Mesodermal cell (in vitro differentiated cells): ENCODE data around the gene CCDC88C.

Source experiments
- H3K27ac ChIP-seq: 2 replicates; pipeline ENCODE4 v1.7.0; 2013; ENCODE audit warnings: mild to moderate bottlenecking, low read depth, low read length, moderate library complexity; ENCODE audit not compliant: severe bottlenecking
- H3K36me3 ChIP-seq: 2 replicates; pipeline ENCODE4 v1.7.1; 2013; ENCODE audit warnings: mild to moderate bottlenecking, low read length, moderate library complexity; ENCODE audit not compliant: control insufficient read depth, insufficient read depth
- H3K4me1 ChIP-seq: one replicate; pipeline ENCODE4 v1.7.1; 2013; ENCODE audit warnings: mild to moderate bottlenecking, low read length; ENCODE audit not compliant: insufficient read depth, control insufficient read depth, poor library complexity, severe bottlenecking
- H3K4me3 ChIP-seq: 2 replicates; pipeline ENCODE4 v1.7.0; 2013; ENCODE audit warnings: low read length, control low read depth, mild to moderate bottlenecking; ENCODE audit not compliant: insufficient read depth, poor library complexity, severe bottlenecking; ENCODE audit errors: extremely low read depth
- H3K9me3 ChIP-seq: 2 replicates; pipeline ENCODE4 v1.7.1; 2013; ENCODE audit warnings: mild to moderate bottlenecking, low read length, moderate library complexity; ENCODE audit not compliant: control insufficient read depth
- WGBS, 2 experiments: methylation state at CpG; one replicate each; pipeline ENCODE4 v1.1.5; 2013; ENCODE audit warnings: missing lambda C conversion rate in 2 of 2; ENCODE audit not compliant: insufficient coverage in 2 of 2; 5-methylcytosine and 5-hydroxymethylcytosine counted together

The CCDC88C gene

GRCh38 chr14:91331721-91332120, 85.9 kb downstream of the CCDC88C start:
- Histone ChIP-seq H3K9me3 (no peaks in the 10 kb centered on the region), H3K36me3 (no peaks in the 10 kb centered on the region), H3K4me1 (no peaks in the 10 kb centered on the region), H3K27ac (no peak overlapping the region), H3K4me3 (no peak overlapping the region)
- whole genome bisulfite sequencing, 2 experiments = 100% methylated on average over 3 of the region's 3 CpGs

- no peaks in the 10 kb centered on the region for H3K36me3 ChIP-seq
- H3K4me3 ChIP-seq = no peak overlapping the region
- H3K9me3 ChIP-seq = no peaks in the 10 kb centered on the region
- no peak overlapping the region for H3K27ac ChIP-seq
- no peaks in the 10 kb centered on the region for H3K4me1 ChIP-seq
- 92 to 97% methylated on average over 5 to 6 of the region's 8 CpGs for WGBS, 2 experiments
Observed at GRCh38 chr14:91330856-91331255, 86.8 kb downstream of the CCDC88C start.

- Histone ChIP-seq H3K9me3 (no peaks in the 10 kb centered on the region), H3K27ac (no peak overlapping the region), H3K36me3 (no peaks in the 10 kb centered on the region), H3K4me1 (no peaks in the 10 kb centered on the region), H3K4me3 (no peak overlapping the region)
- WGBS, 2 experiments = 88 to 92% methylated on average over 14 of the region's 14 CpGs
Observed at GRCh38 chr14:91330096-91330696, 87.4 kb downstream of the CCDC88C start.

DNA sequence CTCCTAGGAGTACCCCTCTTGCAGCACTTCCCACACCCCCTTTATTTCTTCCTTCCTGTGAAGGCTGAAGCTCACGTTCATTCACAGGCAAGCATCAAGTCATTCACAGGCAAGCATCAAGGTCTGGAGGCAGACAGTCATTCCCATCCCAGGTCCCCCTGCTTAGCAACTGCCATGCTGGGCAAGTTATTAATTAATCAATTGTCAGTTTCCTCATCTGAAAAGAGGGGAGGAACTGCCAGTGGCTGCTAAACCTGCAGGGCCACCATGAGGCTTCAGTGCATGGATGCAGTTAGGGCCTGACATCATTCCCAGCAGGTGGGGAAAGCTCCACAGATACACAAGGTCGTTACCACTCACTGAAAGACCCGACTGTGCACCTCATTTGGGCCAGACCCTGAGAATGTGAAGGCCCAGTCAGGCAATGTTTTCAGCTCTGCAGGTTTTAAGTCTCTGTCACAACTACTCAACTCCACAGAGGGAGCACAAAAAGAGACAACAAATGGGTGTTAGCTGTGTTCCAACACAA, 88.1 kb downstream of the CCDC88C start:
- Histone ChIP-seq H3K9me3 (no peaks in the 10 kb centered on the region), H3K27ac (no peak overlapping the region), H3K4me3 (no peak overlapping the region), H3K4me1 (no peaks in the 10 kb centered on the region), H3K36me3 (peaks cover 3% of the 10 kb centered on the region)
- 60 to 92% methylated on average over 2 to 3 of the region's 3 CpGs for WGBS, 2 experiments

DNA sequence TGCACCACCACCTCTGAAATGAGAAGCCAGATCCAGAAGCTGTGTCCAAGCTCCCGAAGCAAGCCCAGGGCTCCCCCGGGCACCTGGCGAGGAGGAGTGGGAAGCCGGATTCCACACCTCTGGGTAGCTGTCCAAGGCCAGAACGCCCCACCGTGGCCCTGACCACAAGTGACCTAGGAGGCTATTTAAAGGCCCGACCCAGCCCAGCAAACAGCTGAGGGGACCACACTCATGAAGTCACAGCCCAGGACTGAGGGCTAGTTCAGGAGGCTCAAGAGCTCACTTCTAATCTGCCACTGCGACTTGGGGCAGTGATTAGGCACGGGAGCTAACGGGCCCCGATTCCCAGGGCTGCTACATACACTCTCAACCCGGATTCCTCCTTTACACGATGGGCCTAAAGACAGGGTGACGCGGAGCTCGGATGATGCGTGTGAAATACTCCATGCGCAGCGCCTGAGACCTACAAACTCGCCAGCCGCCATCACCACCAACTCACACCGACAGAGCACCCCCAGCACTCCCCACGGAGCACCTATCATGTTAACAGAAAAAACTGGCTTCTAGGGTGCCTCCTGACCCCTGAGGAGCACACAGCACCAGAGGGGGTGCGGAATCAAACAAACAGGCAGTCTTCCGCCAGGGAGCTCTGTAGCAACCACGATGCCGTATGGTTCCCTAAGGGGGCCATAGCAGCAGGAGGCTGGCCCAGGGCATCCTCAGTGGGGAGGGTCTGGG, 89.1 kb downstream of the CCDC88C start:
- 96% methylated on average over 23 to 27 of the region's 27 CpGs for WGBS, 2 experiments

GRCh38 chr14:91327661-91328312, 89.8 kb downstream of the CCDC88C start:
- Histone ChIP-seq H3K27ac (no peak overlapping the region), H3K9me3 (no peaks in the 10 kb centered on the region), H3K4me3 (no peak overlapping the region), H3K36me3 (peaks cover 4% of the 10 kb centered on the region), H3K4me1 (no peaks in the 10 kb centered on the region)
- WGBS, 2 experiments = 93 to 98% methylated on average over 9 to 10 of the region's 10 CpGs

More for the DNA sequence above, 89.1 kb downstream of the CCDC88C start:
- peaks cover 4% of the 10 kb centered on the region for H3K36me3 ChIP-seq
- H3K27ac ChIP-seq = no peak overlapping the region
- no peaks in the 10 kb centered on the region for H3K9me3 ChIP-seq
- H3K4me3 ChIP-seq = no peak overlapping the region
- H3K4me1 ChIP-seq = no peaks in the 10 kb centered on the region

DNA sequence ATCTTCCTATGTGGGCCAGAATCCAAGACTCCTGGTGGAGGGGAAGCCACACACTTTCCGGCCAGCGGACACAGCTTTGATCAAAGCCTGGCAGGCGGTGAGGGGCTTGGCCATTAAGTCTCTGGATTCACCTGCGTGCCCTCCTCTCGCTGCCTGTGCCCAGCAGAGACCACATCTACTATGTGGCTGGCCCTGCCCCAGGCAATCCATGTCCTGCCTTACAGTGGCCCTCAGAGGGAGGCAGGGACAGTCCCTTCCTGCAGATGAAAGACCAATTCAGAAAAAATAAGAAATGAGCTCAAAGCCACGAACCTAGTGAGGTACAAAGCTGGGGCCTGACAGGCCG, 90.4 kb downstream of the CCDC88C start:
- H3K36me3 ChIP-seq = peaks cover 4% of the 10 kb centered on the region
- H3K4me1 ChIP-seq = no peaks in the 10 kb centered on the region
- H3K9me3 ChIP-seq = no peaks in the 10 kb centered on the region
- no peak overlapping the region for H3K27ac ChIP-seq
- H3K4me3 ChIP-seq = no peak overlapping the region
- 96 to 98% methylated on average over 5 to 7 of the region's 7 CpGs for WGBS, 2 experiments

- H3K27ac ChIP-seq = no peak overlapping the region
- no peaks in the 10 kb centered on the region for H3K4me1 ChIP-seq
- 94% methylated on average over 13 of the region's 14 CpGs for WGBS, 2 experiments
- H3K9me3 ChIP-seq = no peaks in the 10 kb centered on the region
- H3K36me3 ChIP-seq = peaks cover 4% of the 10 kb centered on the region
- no peak overlapping the region for H3K4me3 ChIP-seq
Observed at GRCh38 chr14:91326514-91327249, 90.9 kb downstream of the CCDC88C start.

DNA sequence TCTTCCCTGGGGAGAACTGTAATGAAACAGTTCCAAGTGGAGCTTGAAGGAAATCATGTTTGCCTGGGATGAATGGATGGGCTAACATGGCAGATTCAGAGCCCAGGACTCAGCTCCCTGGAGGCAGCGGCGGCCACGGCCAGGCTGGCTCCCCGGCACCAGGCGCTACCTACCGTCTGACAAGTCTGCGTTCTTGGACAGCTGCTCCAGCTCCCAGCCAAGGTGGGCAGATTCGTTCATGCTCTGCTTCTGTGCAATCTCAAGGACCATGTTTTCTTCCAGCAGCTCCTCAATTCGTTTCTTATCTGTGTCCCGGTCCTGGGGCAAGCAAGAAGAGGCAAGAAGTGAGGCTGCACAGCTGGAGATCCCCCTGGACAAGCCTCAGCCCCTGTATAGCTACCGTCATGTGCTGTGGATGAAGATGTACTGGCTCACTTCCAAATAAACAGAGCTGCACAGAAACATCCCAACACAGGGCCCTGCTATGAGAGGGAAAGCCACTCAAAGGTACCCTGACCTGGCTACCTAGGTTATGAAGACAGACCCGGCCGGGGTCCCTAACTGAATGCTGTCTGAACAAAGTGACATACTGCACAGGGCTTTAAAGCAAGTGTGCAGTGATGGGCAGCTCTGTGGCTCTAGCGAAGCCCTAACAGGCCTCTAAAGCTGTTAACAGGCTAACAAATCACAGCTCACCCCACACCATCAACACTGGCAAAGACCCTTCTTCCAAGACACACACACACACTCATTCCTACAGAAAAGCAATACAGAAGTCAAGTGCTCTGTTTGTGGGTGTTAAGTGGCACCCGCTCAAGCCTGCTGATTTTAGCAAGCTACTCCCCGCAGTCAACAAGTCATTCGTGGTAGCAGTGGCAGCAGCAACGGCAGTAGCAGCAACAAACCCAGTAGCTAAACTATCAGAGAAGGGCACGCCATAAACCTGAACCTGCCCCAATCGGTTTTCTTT, 92.7 kb downstream of the CCDC88C start:
- 86 to 90% methylated on average over 18 to 20 of the region's 20 CpGs for WGBS, 2 experiments
- peaks cover 8% of the 10 kb centered on the region for H3K36me3 ChIP-seq

More for the DNA sequence above, 92.7 kb downstream of the CCDC88C start:
- Histone ChIP-seq H3K4me1 (no peaks in the 10 kb centered on the region), H3K9me3 (no peaks in the 10 kb centered on the region), H3K4me3 (no peak overlapping the region), H3K27ac (no peak overlapping the region)
